LHCN-M2 (cell line): ENCODE results near the gene TEFM. TPM values are rescaled to one million over a fixed set of nuclear protein-coding genes. Genes with fewer than 3 reads are reported as not detected.
A peak's percentile ranks its signal among the peaks of the same experiment; 100 is the strongest.
"Not testable (repeated sequence)": the region's sequence is repeated elsewhere in the genome, so short reads cannot be mapped to it uniquely, and the experiment has no call there.

Source experiments
- DNase-seq: peaks from one replicate; pipeline ENCODE4 v3.0.0-alpha.2; 2012; ENCODE audit warnings: low read depth
- polyA plus RNA-seq: library from polyadenylated mRNA; unstranded; fragments of >200 nt; gene quantifications from one replicate; pipeline ENCODE4 v1.2.1, GENCODE V29; 2012; ENCODE audit warnings: missing spikeins
- total RNA-seq: library from RNA; depleted of rRNA; stranded (reverse); fragments of >200 nt; gene quantifications from 2 replicates; pipeline ENCODE4 v1.2.3, GENCODE V29; 2014; rRNA removed

Gene TEFM, protein sequence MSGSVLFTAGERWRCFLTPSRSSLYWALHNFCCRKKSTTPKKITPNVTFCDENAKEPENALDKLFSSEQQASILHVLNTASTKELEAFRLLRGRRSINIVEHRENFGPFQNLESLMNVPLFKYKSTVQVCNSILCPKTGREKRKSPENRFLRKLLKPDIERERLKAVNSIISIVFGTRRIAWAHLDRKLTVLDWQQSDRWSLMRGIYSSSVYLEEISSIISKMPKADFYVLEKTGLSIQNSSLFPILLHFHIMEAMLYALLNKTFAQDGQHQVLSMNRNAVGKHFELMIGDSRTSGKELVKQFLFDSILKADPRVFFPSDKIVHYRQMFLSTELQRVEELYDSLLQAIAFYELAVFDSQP
- total RNA-seq: 8.8 and 13.5 TPM in 2 replicates
- polyA plus RNA-seq: 8.8 TPM

- peak; percentile 87 for DNase-seq
Observed at GRCh38 chr17:30906101-30906911, at the start of gene TEFM. TSS of gene TEFM (minus strand) at chr17:30906238. CDS start at chr17:30906198, 40 bp downstream.

DNA sequence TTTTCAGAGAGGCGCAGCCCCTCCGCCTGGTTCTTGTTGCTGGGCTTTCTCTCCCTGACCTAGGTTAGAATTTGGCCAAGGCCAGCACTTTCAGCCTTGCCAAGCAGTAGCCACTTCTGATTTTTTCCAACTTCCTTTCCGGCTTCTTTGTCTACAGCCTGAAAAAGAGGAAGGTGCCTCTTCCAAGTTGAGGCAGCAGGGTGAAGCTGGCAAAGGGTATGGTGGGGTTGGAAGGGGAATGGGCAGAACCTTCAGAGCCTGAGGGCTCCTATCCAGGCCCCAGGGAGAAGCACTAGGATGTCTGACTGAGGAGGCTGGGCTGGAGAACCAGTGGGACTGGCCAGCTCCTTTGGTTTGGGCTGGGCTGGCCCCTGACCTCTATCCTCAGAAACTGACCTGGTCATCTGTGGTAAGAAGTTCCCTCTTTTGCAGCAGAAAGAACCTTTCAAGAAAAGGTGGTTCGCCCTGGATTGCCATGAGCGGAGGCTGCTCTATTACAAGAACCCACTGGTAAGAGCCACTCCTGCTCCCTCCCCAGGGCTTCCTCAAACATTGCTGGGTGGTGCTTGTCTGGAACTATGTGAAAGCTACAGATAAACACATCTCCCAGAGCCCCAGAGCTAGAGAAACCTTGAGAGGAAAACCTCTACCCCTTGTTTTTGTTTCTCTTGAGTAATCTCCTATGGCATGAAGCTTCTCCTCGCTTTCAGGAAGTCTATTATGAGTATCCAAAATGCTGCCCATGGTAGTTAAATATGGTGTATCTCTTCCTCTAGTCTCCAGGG is 48.2 kb upstream of the TEFM start:
- DNase-seq: no peak

- DNase-seq: no peak
Observed at GRCh38 chr17:30952638-30953393, 46.8 kb upstream of the TEFM start.

DNA sequence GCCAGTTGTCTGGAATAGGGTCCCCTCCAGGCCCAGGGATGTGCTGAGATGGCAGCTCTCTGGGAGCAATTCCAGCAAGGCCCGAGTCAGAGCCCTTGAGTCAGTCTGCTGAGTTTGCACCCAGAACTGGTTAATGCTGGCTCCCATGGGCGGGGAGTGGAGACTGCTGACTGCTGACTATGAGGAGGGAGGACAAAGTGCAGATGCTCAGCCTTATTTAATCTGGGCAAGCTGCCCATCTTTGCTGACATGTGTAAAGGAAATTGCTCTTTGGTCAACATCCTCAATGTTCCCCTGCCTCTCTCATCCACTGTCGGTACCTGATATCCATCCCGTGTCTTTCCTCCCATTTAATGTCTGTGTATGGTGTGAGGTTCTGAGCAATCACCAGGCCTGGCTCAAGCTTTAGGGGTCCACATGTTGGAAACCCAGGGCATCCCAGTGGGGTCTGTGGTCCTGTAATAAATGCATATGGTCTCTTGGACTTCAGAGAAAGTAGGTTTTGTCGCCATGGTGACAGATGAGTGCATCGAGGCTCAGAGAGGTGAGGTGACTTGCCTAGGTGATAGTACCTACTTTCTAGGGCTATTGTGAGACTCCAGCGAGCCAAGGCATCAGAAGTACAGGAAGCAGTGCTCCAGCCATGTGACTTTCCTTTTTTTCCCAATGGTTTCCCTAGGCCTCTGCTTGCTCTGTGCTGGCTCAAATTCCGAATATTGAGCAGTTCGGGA is 44.8 kb upstream of the TEFM start:
- peak; percentile 72 for DNase-seq

- no peak for DNase-seq
Observed at GRCh38 chr17:30950189-30950588, 44.2 kb upstream of the TEFM start.

DNA sequence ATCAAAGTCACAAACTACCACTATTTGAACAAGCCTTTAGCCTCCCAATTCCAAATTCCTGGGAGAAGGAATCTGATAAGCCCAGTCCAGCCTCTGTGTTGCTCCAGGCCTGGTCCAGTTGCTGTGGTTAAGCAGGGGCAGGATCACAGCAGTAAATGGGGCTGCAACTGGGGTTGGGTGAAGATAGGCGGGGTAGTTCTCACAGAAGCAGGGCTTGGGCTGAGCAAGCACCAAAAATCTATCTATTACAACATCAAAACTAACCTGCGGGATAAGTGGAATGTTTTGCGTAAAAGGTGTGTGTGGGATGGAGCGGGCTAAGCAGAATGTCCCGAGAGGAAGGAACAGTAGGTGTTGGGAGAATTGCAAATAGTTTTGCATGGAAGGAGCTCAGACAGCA is 41.8 kb upstream of the TEFM start:
- DNase-seq: no peak

DNA sequence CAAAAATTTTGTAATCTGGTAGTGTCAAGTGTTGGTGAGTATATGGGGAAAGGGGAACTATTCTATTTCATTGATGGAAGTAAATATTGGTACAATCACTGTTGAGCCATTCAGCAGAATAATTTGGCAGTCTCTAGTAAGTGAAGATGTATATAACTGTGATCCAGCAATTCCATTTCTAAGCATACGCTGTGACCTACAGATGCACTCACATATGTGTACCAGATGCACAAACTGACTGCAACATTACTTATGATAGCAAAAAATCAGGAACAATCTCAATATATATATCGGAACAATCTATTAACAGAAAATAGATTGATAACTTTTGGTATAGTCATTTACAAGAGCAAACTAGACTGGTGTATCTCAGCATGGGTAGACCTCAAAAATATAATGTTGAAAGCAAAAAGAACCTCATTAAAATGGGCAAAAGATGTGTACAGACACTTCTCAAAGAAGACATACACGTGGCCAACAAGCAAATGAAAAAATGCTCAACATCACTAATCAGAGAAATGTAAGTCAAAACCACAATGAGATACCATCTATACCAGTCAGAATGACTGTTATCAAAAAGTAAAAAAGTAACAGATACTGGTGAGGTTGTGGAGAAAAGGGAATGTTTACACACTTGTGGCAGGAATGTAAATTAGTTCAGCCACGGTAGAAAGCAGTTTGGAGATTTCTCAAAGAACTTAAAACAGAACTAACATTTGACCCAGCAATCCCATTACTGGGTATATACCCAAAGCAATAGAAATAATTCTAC is 36.5 kb upstream of the TEFM start:
- no peak for DNase-seq

DNA sequence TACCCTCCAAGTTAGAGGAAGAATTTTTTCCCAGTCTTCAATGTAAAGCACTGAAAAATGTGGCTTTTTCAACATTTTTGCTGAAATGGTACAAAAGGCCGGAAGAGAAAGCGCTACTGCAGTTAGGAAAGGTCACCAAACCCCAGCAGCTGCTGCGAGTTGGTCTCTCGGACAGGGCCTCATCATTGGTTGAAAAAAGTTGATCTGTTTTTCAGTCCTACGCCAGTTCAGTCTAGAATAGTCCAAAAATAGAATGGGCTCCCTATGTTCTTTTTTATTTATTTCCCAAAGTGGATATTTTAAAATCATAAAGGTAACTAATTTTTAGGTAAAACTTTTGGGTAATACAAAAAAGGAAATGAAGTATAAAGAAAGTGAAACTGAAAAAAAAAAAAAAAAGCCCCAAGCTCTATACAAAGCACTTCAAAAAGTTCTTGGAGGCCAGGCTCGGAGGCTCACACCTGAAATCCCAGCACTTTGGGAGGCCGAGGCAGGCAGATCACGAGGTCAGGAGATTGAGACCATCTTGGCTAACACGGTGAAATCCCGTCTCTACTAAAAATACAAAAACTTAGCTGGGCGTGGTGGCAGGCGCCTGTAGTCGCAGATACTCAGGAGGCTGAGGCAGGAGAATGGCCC is 33.1 kb upstream of the TEFM start:
- DNase-seq: no peak

GRCh38 chr17:30933966-30934365 is 27.9 kb upstream of the TEFM start:
- DNase-seq: no peak

DNA sequence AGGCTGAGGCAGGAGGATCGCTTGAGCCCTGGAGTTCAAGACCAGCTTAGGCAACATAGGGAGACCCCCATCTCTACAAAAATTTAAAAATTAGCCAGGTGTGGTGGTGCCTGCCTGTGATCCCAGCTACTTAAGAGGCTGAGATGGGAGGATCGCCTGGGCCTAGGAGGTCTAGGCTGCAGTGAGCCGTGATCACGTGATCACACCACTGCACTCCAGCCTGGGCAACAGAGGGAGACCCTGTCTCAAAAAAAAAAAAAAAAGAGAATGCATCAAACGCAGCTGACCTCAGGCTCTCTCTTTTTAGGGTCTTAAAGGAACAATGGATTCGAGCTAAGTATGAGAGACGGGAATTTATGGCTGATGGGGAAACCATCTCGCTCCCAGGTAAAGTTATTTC is 25.5 kb upstream of the TEFM start:
- not testable (repeated sequence) for DNase-seq

GRCh38 chr17:30930495-30930894 is 24.5 kb upstream of the TEFM start:
- DNase-seq: no peak

DNA sequence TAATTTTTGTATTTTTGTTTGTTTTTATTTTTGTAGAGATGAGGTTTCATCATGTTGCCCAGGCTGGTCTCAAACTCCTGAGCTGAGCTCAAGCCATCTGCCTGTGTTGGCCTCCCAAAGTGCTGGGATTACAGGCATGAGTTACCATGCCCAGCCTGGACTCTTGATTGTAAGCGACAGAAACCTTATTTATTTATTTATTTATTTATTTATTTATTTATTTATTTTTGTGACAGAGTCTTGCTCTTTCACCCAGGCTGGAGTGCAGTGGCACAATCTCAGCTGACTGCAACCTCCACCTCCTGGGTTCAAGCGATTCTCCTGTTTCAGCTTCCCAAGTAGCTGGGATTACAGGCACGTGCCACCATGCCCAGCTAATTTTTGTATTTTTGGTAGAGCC is 23.8 kb upstream of the TEFM start:
- not testable (repeated sequence) for DNase-seq

DNA sequence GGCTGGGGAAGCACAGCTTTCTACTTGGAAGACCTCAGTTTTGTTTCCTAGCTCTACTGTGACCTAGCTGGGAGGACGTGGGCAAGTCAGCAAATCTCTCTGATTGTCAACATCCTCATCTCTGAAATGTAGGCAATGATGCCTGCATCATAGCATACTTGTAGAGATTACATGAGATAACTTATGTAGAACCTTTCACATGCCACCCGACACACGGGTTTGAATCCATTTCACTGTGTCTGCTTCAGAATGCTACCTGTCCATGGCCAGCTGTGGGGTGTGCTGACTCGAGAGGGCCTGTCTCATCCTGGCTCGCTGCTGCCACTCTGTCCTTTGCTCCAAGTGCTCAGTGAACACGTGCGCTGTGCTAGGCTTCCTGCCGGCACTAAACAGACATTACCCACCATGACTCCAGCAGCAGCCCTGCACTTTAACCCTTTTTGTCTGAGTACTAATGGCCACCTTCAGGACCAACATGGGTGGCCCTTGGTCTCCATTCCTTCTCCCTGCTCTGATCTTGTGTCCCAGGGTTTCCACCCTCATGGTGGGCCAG is 23.1 kb upstream of the TEFM start:
- no peak for DNase-seq

GRCh38 chr17:30928584-30928983 is 22.5 kb upstream of the TEFM start:
- no peak for DNase-seq

- DNase-seq: no peak
Observed at GRCh38 chr17:30927756-30928155, 21.7 kb upstream of the TEFM start.

DNA sequence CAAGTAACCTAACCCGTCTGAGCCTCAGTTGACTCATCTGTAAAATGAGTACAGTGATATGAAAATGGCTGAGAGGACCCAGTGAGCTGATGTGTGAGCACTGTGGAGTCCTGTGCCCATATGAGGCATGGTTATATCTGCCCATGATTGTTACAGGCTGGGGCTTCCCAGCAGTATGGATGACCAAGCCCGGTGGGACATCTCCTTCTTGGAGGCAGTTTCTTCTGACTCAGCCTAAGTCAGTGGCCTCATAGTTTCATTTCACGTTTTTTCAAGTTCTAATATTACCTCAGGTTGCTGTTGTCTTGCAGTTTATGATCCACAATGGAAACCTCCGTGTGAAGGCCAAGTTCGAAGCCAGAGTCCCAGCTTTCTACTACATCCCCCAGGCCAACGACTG is 20.5 kb upstream of the TEFM start:
- DNase-seq: no peak

DNA sequence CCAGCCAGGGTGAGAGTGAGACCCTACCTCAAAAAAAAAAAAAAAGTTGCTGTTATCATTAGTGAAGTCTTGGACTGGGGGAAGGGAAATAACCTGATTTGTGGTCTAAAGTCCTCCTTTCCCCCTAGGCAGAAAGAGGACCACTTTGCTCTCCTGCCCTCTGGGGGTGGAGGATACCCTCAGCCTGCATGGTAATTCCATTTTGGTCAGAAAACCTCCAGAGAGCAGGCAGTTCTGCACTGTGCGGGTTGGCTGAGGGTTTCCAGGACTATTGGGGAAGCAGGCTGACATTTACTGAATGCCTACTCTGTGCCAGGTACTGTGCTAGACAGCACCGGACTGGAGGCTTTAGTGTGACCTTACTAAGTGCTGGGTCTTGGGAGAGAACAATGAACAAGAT is 18.3 kb upstream of the TEFM start:
- DNase-seq: no peak

GRCh38 chr17:30922235-30923030 is 16.4 kb upstream of the TEFM start:
- DNase-seq: no peak
